ENCODE data around the gene CRKL. TPM values are rescaled to one million over a fixed set of nuclear protein-coding genes. Genes with fewer than 3 reads are reported as not detected.
"Not testable (repeated sequence)": the region's sequence is repeated elsewhere in the genome, so short reads cannot be mapped to it uniquely, and the experiment has no call there.

CRKL gene
- total RNA-seq, 1 experiment from 2014 or later: 82.7 TPM

- CTCF ChIA-PET: interaction anchor here (0.8 to 1.9 kb wide), 4 partner anchors 14 to 52 kb away, joined by 3 to 11 read pairs (median 8); partner anchors contain the start of gene CRKL
- peak overlapping the region; percentile 9 for H3K4me3 Mint-ChIP-seq (ENCODE audit: unreplicated experiment)
Measured at GRCh38 chr22:20937031-20937793, 20.0 kb downstream of the CRKL start.

GRCh38 chr22:20937794-20938671 lies 20.8 kb downstream of the CRKL start:
- Mint-ChIP-seq H3K27me3 (ENCODE audit: insufficient read depth, unreplicated experiment) (no peaks in the 10 kb centered on the region), H3K4me1 (ENCODE audit: low read depth, unreplicated experiment) (peaks cover 28% of the 10 kb centered on the region), H3K9me3 (ENCODE audit: unreplicated experiment) (no peaks in the 10 kb centered on the region), H3K36me3 (ENCODE audit: insufficient read depth, unreplicated experiment) (peaks cover 71% of the 10 kb centered on the region), H3K4me3 (ENCODE audit: unreplicated experiment) (peak overlapping the region; percentile 9), H3K27ac (ENCODE audit: unreplicated experiment) (no peak overlapping the region)
- POLR2A ChIA-PET: interaction anchor here (0.5 to 1.0 kb wide), 3 partner anchors 11 to 644 kb away, joined by 3 to 4 read pairs (median 3); no protein-coding TSS in a partner anchor
- Histone ChIP-seq H3K4me1 (peaks cover 22% of the 10 kb centered on the region), H3K9me3 (no peaks in the 10 kb centered on the region), H3K36me3 (ENCODE audit: control insufficient read depth, insufficient read depth, low read length) (peaks cover 1% of the 10 kb centered on the region), H3K27me3 (replicated peaks; ENCODE audit: control insufficient read depth, insufficient read depth, low read length) (no peaks in the 10 kb centered on the region), H3K4me3 (ENCODE audit: low read depth, low read length) (no peak overlapping the region)
- CTCF ChIA-PET: interaction anchor here (0.8 to 1.9 kb wide), 4 partner anchors 13 to 52 kb away, joined by 3 to 11 read pairs (median 8); partner anchors contain the start of gene CRKL
- intact Hi-C loops (cut with micrococcal nuclease; ENCODE audit: unreplicated experiment): no loop called here
- BruUV-seq (replicated peaks): TSS peak; percentile 4
- no peak for TF ChIP-seq CTCF (IDR thresholded peaks at IDR 0.05; ENCODE audit: insufficient read depth in 1 of 2, low read depth in 1 of 2, low read length in 1 of 2, severe bottlenecking in 1 of 2, unreplicated experiment in 1 of 2)
- DNase-seq: no peak

More at GRCh38 chr22:20937031-20937793, 20.0 kb downstream of the CRKL start:
- TF ChIP-seq CTCF (IDR thresholded peaks at IDR 0.05; ENCODE audit: insufficient read depth in 1 of 2, low read depth in 1 of 2, low read length in 1 of 2, severe bottlenecking in 1 of 2, unreplicated experiment in 1 of 2): no peak
- POLR2A ChIA-PET: interaction anchor here (0.5 to 1.0 kb wide), 4 partner anchors 10 to 65 kb away, joined by 3 to 6 read pairs (median 4); partner anchors contain the start of gene THAP7
- H3K27me3 Mint-ChIP-seq (ENCODE audit: insufficient read depth, unreplicated experiment): no peaks in the 10 kb centered on the region
- no TSS peak for BruUV-seq (replicated peaks)
- peak overlapping the region; percentile 52 for H3K27ac Mint-ChIP-seq (ENCODE audit: unreplicated experiment)
- peaks cover 28% of the 10 kb centered on the region for H3K4me1 Mint-ChIP-seq (ENCODE audit: low read depth, unreplicated experiment)
- H3K36me3 ChIP-seq (ENCODE audit: control insufficient read depth, insufficient read depth, low read length): peaks cover 1% of the 10 kb centered on the region
- no peak overlapping the region for H3K4me3 ChIP-seq (ENCODE audit: low read depth, low read length)
- intact Hi-C loops (cut with micrococcal nuclease; ENCODE audit: unreplicated experiment): no loop called here
- H3K36me3 Mint-ChIP-seq (ENCODE audit: insufficient read depth, unreplicated experiment): peaks cover 64% of the 10 kb centered on the region
- no peaks in the 10 kb centered on the region for H3K9me3 Mint-ChIP-seq (ENCODE audit: unreplicated experiment)
- peak; percentile 57 to 58 for DNase-seq
- H3K4me1 ChIP-seq: peaks cover 22% of the 10 kb centered on the region
- no peaks in the 10 kb centered on the region for H3K9me3 ChIP-seq
- no peaks in the 10 kb centered on the region for H3K27me3 ChIP-seq (replicated peaks; ENCODE audit: control insufficient read depth, insufficient read depth, low read length)

GRCh38 chr22:20939457-20940185 lies 22.4 kb downstream of the CRKL start:
- POLR2A ChIA-PET; H3K4me3 ChIP-seq (ENCODE audit: low read depth, low read length); H3K27me3 ChIP-seq (replicated peaks; ENCODE audit: control insufficient read depth, insufficient read depth, low read length); intact Hi-C loops (cut with micrococcal nuclease; ENCODE audit: unreplicated experiment); H3K9me3 Mint-ChIP-seq (ENCODE audit: unreplicated experiment); H3K27me3 Mint-ChIP-seq (ENCODE audit: insufficient read depth, unreplicated experiment); H3K27ac Mint-ChIP-seq (ENCODE audit: unreplicated experiment); BruUV-seq (replicated peaks); H3K9me3 ChIP-seq; DNase-seq; H3K4me3 Mint-ChIP-seq (ENCODE audit: unreplicated experiment); H3K36me3 ChIP-seq (ENCODE audit: control insufficient read depth, insufficient read depth, low read length): not testable (repeated sequence)
- CTCF ChIA-PET: interaction anchor here (0.6 kb wide), 1 partner anchor 54 kb away, joined by 4 read pairs; no protein-coding TSS in a partner anchor
- H3K4me1 Mint-ChIP-seq (ENCODE audit: low read depth, unreplicated experiment): peaks cover 28% of the 10 kb centered on the region
- peaks cover 66% of the 10 kb centered on the region for H3K36me3 Mint-ChIP-seq (ENCODE audit: insufficient read depth, unreplicated experiment)
- peaks cover 22% of the 10 kb centered on the region for H3K4me1 ChIP-seq
